Measurements from ENCODE around the gene STIM2.

The STIM2 gene

GRCh38 chr4:26995316-26995715 is 134.7 kb downstream of the STIM2 start:
- peaks cover 9% of the 10 kb centered on the region for H3K4me1 ChIP-seq (ENCODE audit: insufficient read depth, low read length, poor library complexity, severe bottlenecking)
- no peaks in the 10 kb centered on the region for H3K9me2 ChIP-seq (replicated peaks; ENCODE audit: low read depth, low read length)
- no peak overlapping the region for H3K4me2 ChIP-seq (ENCODE audit: low read depth, low read length, poor library complexity, severe bottlenecking)
- no peak overlapping the region for H3K4me3 ChIP-seq (ENCODE audit: low read length, poor library complexity, severe bottlenecking)
- peaks cover 7% of the 10 kb centered on the region for H4K20me1 ChIP-seq (ENCODE audit: insufficient read depth, low read length, poor library complexity, severe bottlenecking)
- H3K9ac ChIP-seq (ENCODE audit: low read depth, low read length, poor library complexity, severe bottlenecking), result no peak overlapping the region
- H3K9me3 ChIP-seq (ENCODE audit: insufficient read depth, low read depth, low read length), result no peaks in the 10 kb centered on the region
- H3K27me3 ChIP-seq (ENCODE audit: insufficient read depth, low read length, poor library complexity, severe bottlenecking), result no peaks in the 10 kb centered on the region
- TF ChIP-seq CTCF (conservative IDR thresholded peaks at IDR 0.05; ENCODE audit: low read length) (no peak), EZH2phosphoT487 (IDR thresholded peaks at IDR 0.05; ENCODE audit: borderline replicate concordance) (no peak)
- H3K79me2 ChIP-seq (ENCODE audit: insufficient read depth, low read length), result no peaks in the 10 kb centered on the region
- H3K36me3 ChIP-seq (ENCODE audit: insufficient read depth, low read length), result peaks cover 4% of the 10 kb centered on the region
- no peaks in the 10 kb centered on the region for H3F3A ChIP-seq (ENCODE audit: low read depth)
- H2AFZ ChIP-seq (ENCODE audit: low read length), result no peak overlapping the region

- Histone ChIP-seq H3K4me2 (ENCODE audit: low read depth, low read length, poor library complexity, severe bottlenecking) (no peak overlapping the region), H3K27me3 (ENCODE audit: insufficient read depth, low read length, poor library complexity, severe bottlenecking) (no peaks in the 10 kb centered on the region), H3K4me1 (ENCODE audit: insufficient read depth, low read length, poor library complexity, severe bottlenecking) (peaks cover 12% of the 10 kb centered on the region), H2AFZ (ENCODE audit: low read length) (no peak overlapping the region), H3K36me3 (ENCODE audit: insufficient read depth, low read length) (peaks cover 4% of the 10 kb centered on the region; the same call in 1 of the 2 replicates), H3K4me3 (ENCODE audit: low read length, poor library complexity, severe bottlenecking) (no peak overlapping the region), H3K9ac (ENCODE audit: low read depth, low read length, poor library complexity, severe bottlenecking) (no peak overlapping the region), H3K9me2 (replicated peaks; ENCODE audit: low read depth, low read length) (no peaks in the 10 kb centered on the region), H3K79me2 (ENCODE audit: insufficient read depth, low read length) (no peaks in the 10 kb centered on the region), H4K20me1 (ENCODE audit: insufficient read depth, low read length, poor library complexity, severe bottlenecking) (peaks cover 7% of the 10 kb centered on the region), H3K9me3 (ENCODE audit: insufficient read depth, low read depth, low read length) (no peaks in the 10 kb centered on the region), H3F3A (ENCODE audit: low read depth) (no peaks in the 10 kb centered on the region)
- TF ChIP-seq CTCF (conservative IDR thresholded peaks at IDR 0.05; ENCODE audit: low read length) (no peak), EZH2phosphoT487 (IDR thresholded peaks at IDR 0.05; ENCODE audit: borderline replicate concordance) (no peak)
These were observed 136.1 kb downstream of the STIM2 start for GRCh38 chr4:26996745-26997144.

GRCh38 chr4:26999689-27000088 is 139.0 kb downstream of the STIM2 start:
- peaks cover 4% of the 10 kb centered on the region; the same call in 1 of the 2 replicates for H3K36me3 ChIP-seq (ENCODE audit: insufficient read depth, low read length)
- no peaks in the 10 kb centered on the region for H3K79me2 ChIP-seq (ENCODE audit: insufficient read depth, low read length)

More at GRCh38 chr4:26999689-27000088, 139.0 kb downstream of the STIM2 start:
- Histone ChIP-seq H3K4me2 (ENCODE audit: low read depth, low read length, poor library complexity, severe bottlenecking) (no peak overlapping the region), H3K27me3 (ENCODE audit: insufficient read depth, low read length, poor library complexity, severe bottlenecking) (no peaks in the 10 kb centered on the region), H3F3A (ENCODE audit: low read depth) (peaks cover 4% of the 10 kb centered on the region; the same call in 1 of the 2 replicates), H3K9ac (ENCODE audit: low read depth, low read length, poor library complexity, severe bottlenecking) (no peak overlapping the region), H3K4me3 (ENCODE audit: low read length, poor library complexity, severe bottlenecking) (no peak overlapping the region), H3K9me2 (replicated peaks; ENCODE audit: low read depth, low read length) (no peaks in the 10 kb centered on the region), H3K9me3 (ENCODE audit: insufficient read depth, low read depth, low read length) (no peaks in the 10 kb centered on the region), H4K20me1 (ENCODE audit: insufficient read depth, low read length, poor library complexity, severe bottlenecking) (no peaks in the 10 kb centered on the region), H3K4me1 (ENCODE audit: insufficient read depth, low read length, poor library complexity, severe bottlenecking) (peaks cover 29% of the 10 kb centered on the region), H2AFZ (ENCODE audit: low read length) (no peak overlapping the region)
- TF ChIP-seq EZH2phosphoT487 (IDR thresholded peaks at IDR 0.05; ENCODE audit: borderline replicate concordance), result no peak
- TF ChIP-seq CTCF (conservative IDR thresholded peaks at IDR 0.05; ENCODE audit: low read length), result no peak
